Spleen (tissue), 7 donors: ENCODE data around the gene CUX1.

Experiments
- POLR2A ChIP-seq, 3 donors: fragments of 450-650 bp; IDR thresholded peaks; one replicate each; pipeline ENCODE4 v1.5.1; 2017; ENCODE audit warnings: antibody characterized with exemption in 3 of 3, mild to moderate bottlenecking in 1 of 3
- POLR2AphosphoS5 ChIP-seq, 3 donors: sonication (generic); formaldehyde crosslinking; IDR thresholded peaks; one replicate each; pipeline ENCODE4 v1.5.1; 2017; ENCODE audit warnings: antibody characterized with exemption in 3 of 3
- TF ChIP-seq, protein P1 (sequence below), 11 experiments: fragments of 200-600 bp in 7 of 11; fragments of 450-650 bp in 4 of 11; sonication (generic) in 4 of 11; IDR thresholded peaks in 8 of 11; conservative IDR thresholded peaks in 3 of 11; 1 replicate in 7 of 11; 2 replicates in 4 of 11; pipeline versions ENCODE4 v1.4.0 to v1.8.0; 2016 to 2021; ENCODE audit warnings: antibody characterized with exemption in 11 of 11, inconsistent platforms in 4 of 11, mild to moderate bottlenecking in 1 of 11
- donor health status: DM: no; HTN: no; CAD: no; lungs with moderate emphysema.
- donor health status: DM: no; HTN: no; CAD: no.
- donor health status: DM: no; HTN: no; CAD: no.

DNA sequence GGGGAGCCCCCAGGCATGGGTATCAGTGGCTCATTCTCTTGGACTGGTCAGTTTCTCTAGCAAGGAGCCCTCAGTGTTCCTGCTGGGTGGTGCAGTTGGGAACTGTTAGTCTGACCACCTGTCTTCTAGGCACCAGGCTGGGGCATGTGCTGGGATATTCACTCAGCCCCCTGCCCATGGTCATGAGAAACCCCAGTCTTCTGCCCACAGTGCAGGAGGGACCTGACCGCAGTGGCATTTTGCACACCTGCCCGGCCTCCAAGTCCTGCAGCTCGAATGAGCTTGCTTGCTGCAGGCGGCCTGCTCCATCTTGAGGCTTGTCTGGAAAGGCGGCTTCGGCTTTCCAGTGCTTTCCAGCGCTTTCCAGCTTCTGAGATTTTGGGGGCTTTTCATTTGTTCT is 36.3 kb downstream of the CUX1 start:
- TF ChIP-seq POLR2A (IDR thresholded peaks at IDR 0.05) (no peak), POLR2AphosphoS5 (IDR thresholded peaks at IDR 0.05) (no peak)
- TF ChIP-seq, protein P1, sequence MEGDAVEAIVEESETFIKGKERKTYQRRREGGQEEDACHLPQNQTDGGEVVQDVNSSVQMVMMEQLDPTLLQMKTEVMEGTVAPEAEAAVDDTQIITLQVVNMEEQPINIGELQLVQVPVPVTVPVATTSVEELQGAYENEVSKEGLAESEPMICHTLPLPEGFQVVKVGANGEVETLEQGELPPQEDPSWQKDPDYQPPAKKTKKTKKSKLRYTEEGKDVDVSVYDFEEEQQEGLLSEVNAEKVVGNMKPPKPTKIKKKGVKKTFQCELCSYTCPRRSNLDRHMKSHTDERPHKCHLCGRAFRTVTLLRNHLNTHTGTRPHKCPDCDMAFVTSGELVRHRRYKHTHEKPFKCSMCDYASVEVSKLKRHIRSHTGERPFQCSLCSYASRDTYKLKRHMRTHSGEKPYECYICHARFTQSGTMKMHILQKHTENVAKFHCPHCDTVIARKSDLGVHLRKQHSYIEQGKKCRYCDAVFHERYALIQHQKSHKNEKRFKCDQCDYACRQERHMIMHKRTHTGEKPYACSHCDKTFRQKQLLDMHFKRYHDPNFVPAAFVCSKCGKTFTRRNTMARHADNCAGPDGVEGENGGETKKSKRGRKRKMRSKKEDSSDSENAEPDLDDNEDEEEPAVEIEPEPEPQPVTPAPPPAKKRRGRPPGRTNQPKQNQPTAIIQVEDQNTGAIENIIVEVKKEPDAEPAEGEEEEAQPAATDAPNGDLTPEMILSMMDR (IDR thresholded peaks at IDR 0.05 in 8 of 11, conservative IDR thresholded peaks at IDR 0.05 in 3 of 11) = no peak
